Measurements from ENCODE around the gene CDKN2B. TPM values are rescaled to one million over a fixed set of nuclear protein-coding genes. Genes with fewer than 3 reads are reported as not detected.

CDKN2B gene
- total and polyA plus RNA-seq, 4 donors, result 0.32 to 1.3 (median 0.54) TPM

- Histone ChIP-seq H3K9me3 (ENCODE audit: control insufficient read depth in 4 of 4, low read length in 3 of 4) (no peaks in the 10 kb centered on the region), H3K27ac (ENCODE audit: low read depth in 1 of 2, low read length in 2 of 2) (no peak overlapping the region), H3K4me3 (ENCODE audit: low read depth in 1 of 3, low read length in 3 of 3) (no peak overlapping the region), H3K9ac (ENCODE audit: low read depth in 1 of 2, low read length in 2 of 2) (no peak overlapping the region), H3K4me1 (ENCODE audit: control insufficient read depth in 4 of 4, insufficient read depth in 4 of 4, low read length in 3 of 4) (peaks cover under 1 to 15% (median 8%) of the 10 kb centered on the region in 4 donors), H3K36me3 (ENCODE audit: control insufficient read depth in 4 of 4, insufficient read depth in 3 of 4, low read depth in 1 of 4, low read length in 3 of 4) (no peaks in the 10 kb centered on the region), H3K27me3 (ENCODE audit: control insufficient read depth in 4 of 4, insufficient read depth in 4 of 4, low read length in 3 of 4) (no peaks in the 10 kb centered on the region)
- no peak for DNase-seq (ENCODE audit: low spot score)
- TF ChIP-seq REST (IDR thresholded peaks at IDR 0.05) (peak; percentile 97), YY1 (IDR thresholded peaks at IDR 0.05) (no peak)
- WGBS, result 29% methylated on average over 13 of the region's 13 CpGs
These were observed 1.9 kb upstream of the CDKN2B start for GRCh38 chr9:22010866-22011625.

GRCh38 chr9:22009506-22009867, 382 bp upstream of the CDKN2B start:
- Histone ChIP-seq H3K4me3 (ENCODE audit: low read depth in 1 of 3, low read length in 3 of 3) (peak overlapping the region in 2 of 3 donors; percentile 79 to 91), H3K36me3 (ENCODE audit: control insufficient read depth in 4 of 4, insufficient read depth in 3 of 4, low read depth in 1 of 4, low read length in 3 of 4) (no peaks in the 10 kb centered on the region), H3K27me3 (ENCODE audit: control insufficient read depth in 4 of 4, insufficient read depth in 4 of 4, low read length in 3 of 4) (peaks cover 0 to 10% (median 0%) of the 10 kb centered on the region in 4 donors), H3K9ac (ENCODE audit: low read depth in 1 of 2, low read length in 2 of 2) (peak overlapping the region in 1 of 2 donors; percentile 27), H3K27ac (ENCODE audit: low read depth in 1 of 2, low read length in 2 of 2) (peak overlapping the region in 1 of 2 donors; percentile 81), H3K4me1 (ENCODE audit: control insufficient read depth in 4 of 4, insufficient read depth in 4 of 4, low read length in 3 of 4) (peaks cover 2 to 17% (median 8%) of the 10 kb centered on the region in 4 donors), H3K9me3 (ENCODE audit: control insufficient read depth in 4 of 4, low read length in 3 of 4) (no peaks in the 10 kb centered on the region)
- WGBS, result 9% methylated on average over 6 of the region's 6 CpGs
- no peak for DNase-seq (ENCODE audit: low spot score)
- TF ChIP-seq HNF4G (IDR thresholded peaks at IDR 0.05), result no peak
- TF ChIP-seq NR2F2 (IDR thresholded peaks at IDR 0.05), result no peak
- peak; percentile 8 for TF ChIP-seq YY1 (IDR thresholded peaks at IDR 0.05)
- TF ChIP-seq RAD21 (IDR thresholded peaks at IDR 0.05), result peak; percentile 47 to 51
- no peak for TF ChIP-seq GABPA (IDR thresholded peaks at IDR 0.05 in 1 of 2, conservative IDR thresholded peaks at IDR 0.05 in 1 of 2)
- TF ChIP-seq, protein P1, sequence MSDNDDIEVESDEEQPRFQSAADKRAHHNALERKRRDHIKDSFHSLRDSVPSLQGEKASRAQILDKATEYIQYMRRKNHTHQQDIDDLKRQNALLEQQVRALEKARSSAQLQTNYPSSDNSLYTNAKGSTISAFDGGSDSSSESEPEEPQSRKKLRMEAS (IDR thresholded peaks at IDR 0.05), result no peak
- TF ChIP-seq JUND (IDR thresholded peaks at IDR 0.05), result no peak
- no peak for TF ChIP-seq TAF1 (conservative IDR thresholded peaks at IDR 0.05)
- TF ChIP-seq ZBTB33 (IDR thresholded peaks at IDR 0.05), result no peak
- no peak for TF ChIP-seq FOXA1 (IDR thresholded peaks at IDR 0.05)
- no peak for TF ChIP-seq FOXA2 (IDR thresholded peaks at IDR 0.05)
- TF ChIP-seq RXRA (IDR thresholded peaks at IDR 0.05), result no peak
- no peak for TF ChIP-seq HNF4A (conservative IDR thresholded peaks at IDR 0.05)
- TF ChIP-seq REST (IDR thresholded peaks at IDR 0.05), result peak; percentile 60
- TF ChIP-seq ATF3 (IDR thresholded peaks at IDR 0.05), result no peak
- no peak for TF ChIP-seq CTCF (IDR thresholded peaks at IDR 0.05; ENCODE audit: low read depth, low read length, missing input control)
- no peak for TF ChIP-seq EGR1 (IDR thresholded peaks at IDR 0.05; ENCODE audit: low read depth in 2 of 2)
- peak; percentile 2 for TF ChIP-seq SP1 (IDR thresholded peaks at IDR 0.05)

Measured in liver (tissue), 9 donors.